ENCODE data around the gene C16orf95.
"Not testable (repeated sequence)": the region's sequence is repeated elsewhere in the genome, so short reads cannot be mapped to it uniquely, and the experiment has no call there.

The C16orf95 gene

GRCh38 chr16:87316923-87317749 lies at the start of gene C16orf95:
C16orf95 (minus strand) TSS chr16:87317392; CDS start chr16:87317242, 150 bp downstream.
- DNase-seq (ENCODE audit: low read depth), result peak; percentile 94

- no peak for DNase-seq (ENCODE audit: low read depth)
These were observed 49.7 kb upstream of the C16orf95 start for GRCh38 chr16:87366930-87367329.

- no peak for DNase-seq (ENCODE audit: low read depth)
These were observed 49.1 kb upstream of the C16orf95 start for GRCh38 chr16:87366288-87366687.

GRCh38 chr16:87365021-87365713 lies 48.0 kb upstream of the C16orf95 start:
- no peak for DNase-seq (ENCODE audit: low read depth)

- no peak for DNase-seq (ENCODE audit: low read depth)
These were observed 46.7 kb upstream of the C16orf95 start for GRCh38 chr16:87363771-87364455.

- not testable (repeated sequence) for DNase-seq (ENCODE audit: low read depth)
These were observed 45.8 kb upstream of the C16orf95 start for GRCh38 chr16:87362828-87363559.

- no peak for DNase-seq (ENCODE audit: low read depth)
These were observed 44.9 kb upstream of the C16orf95 start for GRCh38 chr16:87361916-87362619.

- no peak for DNase-seq (ENCODE audit: low read depth)
These were observed 43.8 kb upstream of the C16orf95 start for GRCh38 chr16:87360862-87361610.

GRCh38 chr16:87359121-87359520 lies 41.9 kb upstream of the C16orf95 start:
- no peak for DNase-seq (ENCODE audit: low read depth)

- DNase-seq (ENCODE audit: low read depth), result no peak
These were observed 41.5 kb upstream of the C16orf95 start for GRCh38 chr16:87358696-87359095.

- no peak for DNase-seq (ENCODE audit: low read depth)
These were observed 41.1 kb upstream of the C16orf95 start for GRCh38 chr16:87358250-87358649.

GRCh38 chr16:87356491-87356853 lies 39.3 kb upstream of the C16orf95 start:
- DNase-seq (ENCODE audit: low read depth), result no peak

GRCh38 chr16:87353613-87354012 lies 36.4 kb upstream of the C16orf95 start:
- DNase-seq (ENCODE audit: low read depth), result no peak

- no peak for DNase-seq (ENCODE audit: low read depth)
These were observed 35.6 kb upstream of the C16orf95 start for GRCh38 chr16:87352818-87353217.

- no peak for DNase-seq (ENCODE audit: low read depth)
These were observed 34.1 kb upstream of the C16orf95 start for GRCh38 chr16:87351320-87351698.

- no peak for DNase-seq (ENCODE audit: low read depth)
These were observed 33.6 kb upstream of the C16orf95 start for GRCh38 chr16:87350681-87351319.

- DNase-seq (ENCODE audit: low read depth), result no peak
These were observed 32.8 kb upstream of the C16orf95 start for GRCh38 chr16:87350031-87350430.

GRCh38 chr16:87348616-87349157 lies 31.5 kb upstream of the C16orf95 start:
- DNase-seq (ENCODE audit: low read depth), result no peak

- DNase-seq (ENCODE audit: low read depth), result no peak
These were observed 30.9 kb upstream of the C16orf95 start for GRCh38 chr16:87347932-87348615.

All from activated T-cell treated with anti-CD3 and anti-CD28 coated beads for 1 hour (primary cell).